Testis (tissue), 3 donors: ENCODE results near the gene AHDC1. TPM values are rescaled to one million over a fixed set of nuclear protein-coding genes. Genes with fewer than 3 reads are reported as not detected.

Source experiments
- DNase-seq: peaks from one replicate; pipeline ENCODE4 v3.0.0-alpha.2; 2019
- H3K27ac ChIP-seq, 2 donors: fragments of 200-600 bp; sonication (generic); one replicate each; pipeline ENCODE4 v1.5.1; 2019
- H3K27me3 ChIP-seq: fragments of 200-600 bp; sonication (generic); one replicate; pipeline ENCODE4 v1.5.1; 2019
- H3K36me3 ChIP-seq: fragments of 200-600 bp; sonication (generic); one replicate; pipeline ENCODE4 v1.5.1; 2017; ENCODE audit warnings: low read depth; ENCODE audit errors: missing control alignments
- H3K4me1 ChIP-seq: fragments of 200-600 bp; sonication (generic); one replicate; pipeline ENCODE4 v1.5.1; 2019
- H3K4me3 ChIP-seq, 2 donors: fragments of 200-600 bp; sonication (generic); one replicate each; pipeline ENCODE4 v1.5.1; 2017 to 2019
- H3K9me3 ChIP-seq: fragments of 200-600 bp; sonication (generic); one replicate; pipeline ENCODE4 v1.5.1; 2017
- CTCF ChIP-seq, 3 experiments: fragments of 450-650 bp in 2 of 3; fragments of 200-600 bp in 1 of 3; sonication (generic) in 1 of 3; IDR thresholded peaks; one replicate each; pipeline ENCODE4 v1.5.1; 2016 to 2019; ENCODE audit warnings: antibody characterized with exemption in 3 of 3, mild to moderate bottlenecking in 2 of 3, moderate library complexity in 1 of 3
- POLR2A ChIP-seq: fragments of 450-650 bp; IDR thresholded peaks from one replicate; pipeline ENCODE4 v1.6.1; 2017; ENCODE audit warnings: antibody characterized with exemption, mild to moderate bottlenecking, moderate library complexity
- WGBS, 2 donors: methylation state at CpG; one replicate each; pipeline ENCODE4 v1.1.5; 2018; 5-methylcytosine and 5-hydroxymethylcytosine counted together
- intact Hi-C: fragments of 100-400 bp; cut with DNase I; formaldehyde crosslinking; loops from one replicate; pipeline ENCODE4 v1.15.1; 2023; ENCODE audit warnings: low total_unique reads
- polyA plus RNA-seq: library from polyadenylated mRNA; stranded (reverse); fragments of 350-450 nt; fragmentation: Illumina TruSeq; extraction: RNeasy Lipid Tissue Mini Kit (QIAGEN cat#74804); gene quantifications from one replicate; pipeline ENCODE4 v1.2.3, GENCODE V29; 2014; ENCODE audit warnings: low read depth, low replicate concordance; ENCODE audit not compliant: insufficient read depth
- total RNA-seq, 2 donors: library from RNA; depleted of rRNA; stranded (reverse); fragments of >200 nt; gene quantifications; one replicate each; pipeline ENCODE4 v1.2.3, GENCODE V29; 2016

Gene AHDC1
- total and polyA plus RNA-seq, 3 donors from 2014 or later, result 32.5 to 86.8 (median 73.7) TPM

- H3K4me3 ChIP-seq, result no peak overlapping the region
- H3K27me3 ChIP-seq, result no peaks in the 10 kb centered on the region
- no peak for DNase-seq
- no peaks in the 10 kb centered on the region for H3K9me3 ChIP-seq
- H3K4me1 ChIP-seq, result peaks cover 30% of the 10 kb centered on the region
- 33 to 40% methylated on average over 5 of the region's 5 CpGs for WGBS, 2 donors
- peak overlapping the region in 1 of 2 donors; percentile 68 for H3K27ac ChIP-seq
- no peak for TF ChIP-seq POLR2A
- intact Hi-C loops, result no loop called here
- H3K36me3 ChIP-seq, result no peaks in the 10 kb centered on the region
Observed at GRCh38 chr1:27513528-27513927, 90.4 kb downstream of the AHDC1 start.

GRCh38 chr1:27509127-27510080 is 94.5 kb downstream of the AHDC1 start:
- TF ChIP-seq CTCF (IDR thresholded peaks at IDR 0.05), result no peak
- no peak for TF ChIP-seq POLR2A
- Histone ChIP-seq H3K27ac (peak overlapping the region in 1 of 2 donors; percentile 4), H3K9me3 (no peaks in the 10 kb centered on the region), H3K27me3 (no peaks in the 10 kb centered on the region), H3K4me1 (peaks cover 33% of the 10 kb centered on the region), H3K4me3 (no peak overlapping the region), H3K36me3 (no peaks in the 10 kb centered on the region)
- intact Hi-C loops, result loop anchor here (10.0 kb wide), 1 partner anchor 95 kb away; no protein-coding TSS in a partner anchor
- WGBS, 2 donors, result 61 to 65% methylated on average over 9 of the region's 9 CpGs
- no peak for DNase-seq

- Histone ChIP-seq H3K27me3 (no peaks in the 10 kb centered on the region), H3K4me3 (no peak overlapping the region), H3K9me3 (no peaks in the 10 kb centered on the region), H3K27ac (peak overlapping the region in 1 of 2 donors; percentile 4), H3K36me3 (no peaks in the 10 kb centered on the region), H3K4me1 (peaks cover 36% of the 10 kb centered on the region)
- intact Hi-C loops, result loop anchor here (10.0 kb wide), 1 partner anchor 93 kb away; no protein-coding TSS in a partner anchor
- 84 to 85% methylated on average over 6 of the region's 6 CpGs for WGBS, 2 donors
- no peak for DNase-seq
- no peak for TF ChIP-seq CTCF (IDR thresholded peaks at IDR 0.05)
- no peak for TF ChIP-seq POLR2A
Observed at GRCh38 chr1:27507960-27508665, 95.8 kb downstream of the AHDC1 start.

GRCh38 chr1:27506703-27507102 is 97.2 kb downstream of the AHDC1 start:
- no peaks in the 10 kb centered on the region for H3K36me3 ChIP-seq
- peak overlapping the region in 1 of 2 donors; percentile 92 for H3K27ac ChIP-seq
- no peak overlapping the region for H3K4me3 ChIP-seq
- intact Hi-C loops, result loop anchor here (10.0 kb wide), 1 partner anchor 92 kb away; no protein-coding TSS in a partner anchor
- no peaks in the 10 kb centered on the region for H3K27me3 ChIP-seq
- WGBS, 2 donors, result 97 to 98% methylated on average over 5 to 6 of the region's 6 CpGs
- H3K4me1 ChIP-seq, result peaks cover 29% of the 10 kb centered on the region
- TF ChIP-seq POLR2A (no peak), CTCF (IDR thresholded peaks at IDR 0.05) (no peak)
- DNase-seq, result no peak
- no peaks in the 10 kb centered on the region for H3K9me3 ChIP-seq

- DNase-seq, result no peak
- Histone ChIP-seq H3K27me3 (no peaks in the 10 kb centered on the region), H3K4me1 (peaks cover 29% of the 10 kb centered on the region), H3K36me3 (no peaks in the 10 kb centered on the region), H3K4me3 (no peak overlapping the region), H3K27ac (peak overlapping the region; percentile 77 to 92), H3K9me3 (no peaks in the 10 kb centered on the region)
- intact Hi-C loops, result loop anchor here (10.0 kb wide), 1 partner anchor 91 kb away; no protein-coding TSS in a partner anchor
- 42 to 67% methylated on average over 5 of the region's 5 CpGs for WGBS, 2 donors
- TF ChIP-seq CTCF (IDR thresholded peaks at IDR 0.05) (no peak), POLR2A (no peak)
Observed at GRCh38 chr1:27505420-27505680, 98.6 kb downstream of the AHDC1 start.
